ENCODE data around the gene HK3. TPM values are rescaled to one million over a fixed set of nuclear protein-coding genes. Genes with fewer than 3 reads are reported as not detected.
A peak's percentile ranks its signal among the peaks of the same experiment; 100 is the strongest.

Gene HK3
- total RNA-seq, 1 experiment from 2014 or later = not detected

DNA sequence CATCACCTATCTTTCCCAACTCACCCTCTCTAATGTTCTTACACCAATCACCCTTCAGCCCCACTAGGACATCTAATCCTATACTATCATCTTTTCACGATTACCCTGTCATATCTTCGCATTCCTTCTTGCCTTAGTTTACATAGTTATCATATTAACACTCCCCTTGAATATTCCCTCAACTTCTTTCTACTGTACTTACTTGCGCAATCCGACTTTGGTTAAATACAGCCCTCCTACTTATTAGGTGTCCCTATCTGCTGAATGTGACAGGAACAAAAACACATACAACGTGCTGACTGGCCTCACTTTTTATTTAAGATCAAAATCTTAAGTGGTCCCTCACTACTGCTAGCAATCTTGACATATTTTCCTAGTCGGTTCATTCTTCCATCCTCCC is 19.5 kb upstream of the HK3 start:
- Histone ChIP-seq H3K4me1 (replicated peaks) (peaks cover 6% of the 10 kb centered on the region; the same call in 1 of the 2 replicates), H3K27me3 (replicated peaks) (no peaks in the 10 kb centered on the region), H3K4me3 (no peak overlapping the region), H3K36me3 (peaks cover 31% of the 10 kb centered on the region), H3K27ac (no peak overlapping the region), H3K9me3 (replicated peaks) (no peaks in the 10 kb centered on the region)
- no peak for DNase-seq (ENCODE audit: low read depth in 1 of 2, low spot score in 2 of 2)

DNA sequence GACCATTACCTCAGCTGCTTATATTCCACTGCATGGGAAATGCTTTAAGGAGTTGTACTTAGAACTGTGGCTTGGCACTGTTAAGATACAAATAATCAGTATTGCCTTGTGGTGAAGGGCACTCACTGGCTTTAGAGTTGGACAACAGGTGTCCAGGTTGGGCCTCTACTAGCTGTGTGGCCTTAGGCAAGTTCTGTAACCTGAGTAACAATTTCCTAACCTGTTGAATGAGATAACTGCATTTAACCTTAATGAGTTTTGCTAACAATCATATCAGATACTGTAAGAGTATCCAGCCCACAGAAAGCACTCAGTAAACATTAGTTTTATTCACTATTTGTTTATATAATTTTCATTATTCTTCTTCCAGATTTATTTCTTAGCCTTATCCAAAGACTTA is 17.2 kb upstream of the HK3 start:
- H3K36me3 ChIP-seq = peaks cover 30% of the 10 kb centered on the region
- no peaks in the 10 kb centered on the region for H3K9me3 ChIP-seq (replicated peaks)
- H3K4me1 ChIP-seq (replicated peaks) = no peaks in the 10 kb centered on the region
- no peak overlapping the region for H3K27ac ChIP-seq
- no peaks in the 10 kb centered on the region for H3K27me3 ChIP-seq (replicated peaks)
- no peak for DNase-seq (ENCODE audit: low read depth in 1 of 2, low spot score in 2 of 2)
- no peak overlapping the region for H3K4me3 ChIP-seq

DNA sequence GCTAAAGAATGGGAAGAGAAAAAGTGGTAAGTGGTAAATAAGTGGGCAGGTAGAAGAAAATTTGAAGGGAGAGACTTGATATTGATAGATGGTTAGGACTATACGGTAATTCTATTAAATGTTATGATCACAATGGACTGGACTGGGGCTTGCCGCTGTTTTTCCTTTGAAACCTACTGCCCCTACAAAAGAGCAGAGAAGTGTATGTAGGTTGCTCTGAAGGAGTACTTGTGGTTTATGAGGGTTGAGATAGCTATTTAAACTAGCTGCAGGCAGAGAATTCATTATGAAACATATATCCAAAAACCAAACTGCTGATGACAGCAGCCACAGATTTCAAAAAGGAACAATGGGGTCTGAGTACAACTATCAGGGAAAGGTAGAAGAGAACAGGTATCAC is 16.8 kb upstream of the HK3 start:
- H3K36me3 ChIP-seq = peaks cover 28% of the 10 kb centered on the region
- no peak overlapping the region for H3K4me3 ChIP-seq
- no peaks in the 10 kb centered on the region for H3K27me3 ChIP-seq (replicated peaks)
- no peaks in the 10 kb centered on the region for H3K9me3 ChIP-seq (replicated peaks)
- H3K27ac ChIP-seq = no peak overlapping the region
- no peak for DNase-seq (ENCODE audit: low read depth in 1 of 2, low spot score in 2 of 2)
- no peaks in the 10 kb centered on the region for H3K4me1 ChIP-seq (replicated peaks)

DNA sequence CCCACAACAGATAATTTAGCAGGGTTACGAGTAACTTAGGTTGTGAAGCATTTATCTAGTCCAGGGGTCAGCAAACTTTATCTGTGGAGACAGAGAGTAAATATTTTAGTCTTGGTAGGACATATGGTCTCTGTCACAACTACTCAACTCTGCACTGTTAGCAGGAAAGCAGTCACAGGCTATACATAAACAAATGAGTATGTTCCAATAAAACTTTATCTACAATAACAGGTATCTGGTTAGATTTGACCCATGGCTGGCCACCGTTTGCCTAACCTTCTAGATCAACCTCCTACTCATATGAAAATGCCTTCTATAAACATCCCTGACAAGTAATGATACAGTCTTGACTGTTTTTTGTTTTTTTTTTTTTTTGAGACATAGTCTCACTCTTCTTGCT is 13.0 kb upstream of the HK3 start:
- Histone ChIP-seq H3K27me3 (replicated peaks) (no peaks in the 10 kb centered on the region), H3K9me3 (replicated peaks) (no peaks in the 10 kb centered on the region), H3K27ac (no peak overlapping the region), H3K36me3 (peaks cover 44% of the 10 kb centered on the region), H3K4me3 (no peak overlapping the region), H3K4me1 (replicated peaks) (no peaks in the 10 kb centered on the region)
- no peak for DNase-seq (ENCODE audit: low read depth in 1 of 2, low spot score in 2 of 2)

DNA sequence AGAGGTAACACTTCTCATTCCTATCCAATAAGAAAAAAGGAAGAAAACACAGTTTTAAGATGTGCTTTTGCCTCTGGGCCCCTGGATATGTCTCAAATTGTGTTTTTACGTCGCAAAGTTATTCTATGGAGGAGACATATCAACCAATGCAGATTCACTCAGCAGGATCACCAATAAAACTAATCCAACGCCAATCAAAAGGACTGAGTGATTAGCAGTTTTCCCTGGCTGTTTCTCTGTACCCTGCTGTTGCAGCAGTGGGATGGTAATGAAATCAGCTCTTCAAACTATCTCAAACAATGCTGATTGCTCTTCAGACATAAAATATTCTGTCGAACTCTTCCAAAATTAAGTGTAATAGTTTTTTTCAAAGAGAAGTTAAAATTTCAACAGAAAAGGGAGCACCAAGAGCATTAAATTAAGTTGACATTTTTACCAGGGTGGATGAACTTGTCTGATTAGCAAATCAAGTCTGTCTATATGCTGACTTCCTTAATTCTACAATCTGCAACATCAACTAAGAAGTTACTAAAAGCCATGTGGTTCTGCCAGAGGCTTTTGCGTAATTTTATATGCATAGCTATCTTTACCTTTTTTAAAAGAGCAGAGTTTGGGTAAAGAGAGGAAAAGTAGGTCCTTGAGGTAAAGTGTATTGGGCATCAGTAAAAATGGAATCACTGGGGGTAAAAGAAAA is 9.7 kb upstream of the HK3 start:
- Histone ChIP-seq H3K4me3 (no peak overlapping the region), H3K9me3 (replicated peaks) (no peaks in the 10 kb centered on the region), H3K27ac (no peak overlapping the region), H3K27me3 (replicated peaks) (no peaks in the 10 kb centered on the region), H3K36me3 (peaks cover 66% of the 10 kb centered on the region), H3K4me1 (replicated peaks) (no peaks in the 10 kb centered on the region)
- DNase-seq (ENCODE audit: low read depth in 1 of 2, low spot score in 2 of 2) = no peak

DNA sequence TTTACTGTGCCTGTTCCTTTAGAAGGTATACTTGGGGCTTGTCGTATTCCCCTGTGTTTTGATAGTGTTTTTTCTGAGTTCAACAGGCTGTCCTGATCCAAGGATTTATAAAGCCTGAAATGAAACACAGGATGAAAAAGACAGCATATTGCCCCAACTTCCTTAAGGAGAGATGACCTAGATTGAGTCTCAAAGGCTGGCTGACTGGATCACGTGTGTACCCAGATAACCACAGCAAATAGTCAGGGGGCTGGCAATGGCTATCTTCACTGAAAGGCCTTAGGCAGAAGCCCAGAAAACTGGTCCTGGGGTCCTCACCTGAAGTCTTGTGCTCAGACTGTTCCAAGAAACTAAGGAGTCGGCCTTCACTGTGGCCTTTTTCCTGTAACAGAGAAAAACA is 7.7 kb upstream of the HK3 start:
- H3K9me3 ChIP-seq (replicated peaks) = no peaks in the 10 kb centered on the region
- no peak overlapping the region for H3K4me3 ChIP-seq
- no peak overlapping the region for H3K27ac ChIP-seq
- no peaks in the 10 kb centered on the region for H3K27me3 ChIP-seq (replicated peaks)
- DNase-seq (ENCODE audit: low read depth in 1 of 2, low spot score in 2 of 2) = no peak
- H3K4me1 ChIP-seq (replicated peaks) = no peaks in the 10 kb centered on the region
- H3K36me3 ChIP-seq = peaks cover 84% of the 10 kb centered on the region

DNA sequence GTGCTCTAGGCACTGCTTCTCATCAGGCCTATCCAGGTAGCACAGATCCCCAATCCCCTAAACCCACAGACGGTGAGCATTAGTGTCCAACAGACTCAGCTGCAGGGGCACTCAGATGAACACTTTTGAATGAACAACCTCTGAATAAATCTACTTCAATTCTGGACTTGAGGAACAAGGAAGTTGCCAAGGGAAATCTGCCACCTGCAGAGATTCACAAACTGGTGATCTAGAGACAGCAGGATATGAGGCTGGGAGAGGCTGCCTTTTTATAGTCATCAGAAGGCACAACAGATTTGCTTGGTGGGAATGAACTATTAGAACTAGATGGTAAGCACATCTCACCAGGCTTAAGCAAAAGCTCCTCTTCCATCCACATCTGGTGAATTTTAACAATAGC is 7.0 kb upstream of the HK3 start:
- no peaks in the 10 kb centered on the region for H3K4me1 ChIP-seq (replicated peaks)
- DNase-seq (ENCODE audit: low read depth in 1 of 2, low spot score in 2 of 2) = no peak
- H3K9me3 ChIP-seq (replicated peaks) = no peaks in the 10 kb centered on the region
- peaks cover 80% of the 10 kb centered on the region for H3K36me3 ChIP-seq
- no peak overlapping the region for H3K27ac ChIP-seq
- H3K4me3 ChIP-seq = no peak overlapping the region
- no peaks in the 10 kb centered on the region for H3K27me3 ChIP-seq (replicated peaks)

DNA sequence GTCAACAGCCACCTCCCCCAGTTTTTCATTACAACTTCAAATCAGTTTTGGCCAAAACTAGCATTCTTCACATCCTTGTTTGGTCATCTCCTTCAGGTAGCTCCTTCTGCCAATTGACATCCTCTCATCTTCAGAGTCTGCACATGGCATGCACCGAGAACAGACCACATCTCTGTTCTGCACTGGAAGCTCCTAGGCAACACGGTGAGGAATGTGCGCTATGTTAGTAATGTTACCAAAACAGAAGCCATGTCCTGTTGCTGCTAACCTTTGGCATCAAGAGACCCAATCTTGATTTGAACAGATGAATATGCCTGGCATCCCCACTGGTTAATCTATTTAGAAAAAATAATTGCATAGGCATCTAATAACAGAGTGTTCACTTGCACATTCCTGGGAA is 5.1 kb upstream of the HK3 start:
- no peak for DNase-seq (ENCODE audit: low read depth in 1 of 2, low spot score in 2 of 2)
- Histone ChIP-seq H3K36me3 (peaks cover 71% of the 10 kb centered on the region), H3K9me3 (replicated peaks) (no peaks in the 10 kb centered on the region), H3K27me3 (replicated peaks) (no peaks in the 10 kb centered on the region), H3K4me3 (no peak overlapping the region), H3K27ac (no peak overlapping the region), H3K4me1 (replicated peaks) (no peaks in the 10 kb centered on the region)

DNA sequence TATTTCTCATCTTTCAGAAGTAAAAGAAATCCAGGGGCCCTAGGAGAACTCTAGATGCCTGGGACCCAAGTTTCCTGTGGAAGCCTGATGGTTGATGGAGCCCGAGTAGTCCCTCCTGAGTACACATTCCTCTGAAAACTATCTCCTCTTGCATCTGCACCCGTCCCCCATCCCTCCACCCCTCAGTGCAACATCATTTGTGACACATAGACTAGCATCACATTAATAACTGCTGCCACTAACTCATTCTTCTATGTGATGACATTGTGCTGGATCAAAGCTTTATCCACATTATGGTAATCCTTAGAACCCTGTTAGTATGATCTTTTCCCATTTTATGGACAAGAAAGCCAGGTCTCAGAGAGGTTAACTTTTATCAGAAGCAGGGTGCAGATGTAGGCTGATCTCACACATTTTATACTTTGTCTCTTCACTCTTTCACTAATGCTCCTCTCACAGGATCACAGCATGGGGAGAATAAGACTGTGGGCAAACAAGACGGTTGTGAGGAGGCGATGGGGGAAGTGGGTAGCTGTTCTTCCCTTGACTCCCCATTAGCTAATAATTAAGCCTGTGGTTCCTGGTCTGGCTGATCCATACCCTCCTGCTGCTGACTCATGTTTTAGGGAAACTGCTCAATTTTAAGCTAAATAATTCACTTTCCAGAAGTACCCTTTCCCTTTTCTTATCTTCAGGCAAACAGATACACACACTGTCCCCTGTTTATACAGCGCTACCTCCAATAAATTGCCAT is 3.9 kb upstream of the HK3 start:
- no peak overlapping the region for H3K4me3 ChIP-seq
- H3K36me3 ChIP-seq = peaks cover 62% of the 10 kb centered on the region
- no peaks in the 10 kb centered on the region for H3K9me3 ChIP-seq (replicated peaks)
- DNase-seq (ENCODE audit: low read depth in 1 of 2, low spot score in 2 of 2) = no peak
- H3K27me3 ChIP-seq (replicated peaks) = no peaks in the 10 kb centered on the region
- no peak overlapping the region for H3K27ac ChIP-seq
- no peaks in the 10 kb centered on the region for H3K4me1 ChIP-seq (replicated peaks)

DNA sequence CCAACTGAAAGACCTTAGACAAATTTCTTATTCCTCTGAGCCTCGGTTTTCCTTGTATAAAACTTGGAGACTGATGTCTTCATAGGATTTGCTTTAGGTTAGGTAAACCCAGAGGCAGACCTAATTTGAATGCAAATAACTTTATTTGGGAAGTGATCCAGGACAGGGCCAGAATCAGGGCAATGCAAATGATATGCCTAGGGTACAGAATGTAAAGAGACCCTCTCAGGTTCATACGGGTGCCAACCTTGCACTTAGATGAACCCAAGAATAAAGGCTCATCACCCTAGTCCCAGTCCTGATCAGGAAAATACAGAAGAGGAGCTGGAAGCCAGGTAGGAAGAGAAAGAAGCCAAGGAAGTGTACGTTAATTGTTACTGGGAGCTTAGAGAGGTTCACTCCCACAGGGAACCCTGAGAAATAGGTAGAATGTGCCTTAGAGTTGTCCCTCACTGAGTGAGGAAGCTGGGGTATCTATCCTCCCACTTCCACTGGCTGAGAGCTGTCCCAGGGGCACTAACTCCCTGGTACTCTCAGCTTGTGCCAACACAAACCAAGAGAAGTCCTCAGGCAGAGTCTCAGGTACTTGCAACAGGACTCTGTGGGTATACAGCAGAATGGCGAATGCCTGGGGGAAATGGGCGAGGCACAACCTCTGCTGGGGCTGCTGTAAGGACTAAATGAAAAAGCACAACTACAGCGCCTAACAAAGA is 3.1 kb upstream of the HK3 start:
- Histone ChIP-seq H3K4me3 (no peak overlapping the region), H3K36me3 (peaks cover 53% of the 10 kb centered on the region), H3K27me3 (replicated peaks) (no peaks in the 10 kb centered on the region), H3K9me3 (replicated peaks) (no peaks in the 10 kb centered on the region), H3K4me1 (replicated peaks) (no peaks in the 10 kb centered on the region), H3K27ac (no peak overlapping the region)
- DNase-seq (ENCODE audit: low read depth in 1 of 2, low spot score in 2 of 2) = no peak

DNA sequence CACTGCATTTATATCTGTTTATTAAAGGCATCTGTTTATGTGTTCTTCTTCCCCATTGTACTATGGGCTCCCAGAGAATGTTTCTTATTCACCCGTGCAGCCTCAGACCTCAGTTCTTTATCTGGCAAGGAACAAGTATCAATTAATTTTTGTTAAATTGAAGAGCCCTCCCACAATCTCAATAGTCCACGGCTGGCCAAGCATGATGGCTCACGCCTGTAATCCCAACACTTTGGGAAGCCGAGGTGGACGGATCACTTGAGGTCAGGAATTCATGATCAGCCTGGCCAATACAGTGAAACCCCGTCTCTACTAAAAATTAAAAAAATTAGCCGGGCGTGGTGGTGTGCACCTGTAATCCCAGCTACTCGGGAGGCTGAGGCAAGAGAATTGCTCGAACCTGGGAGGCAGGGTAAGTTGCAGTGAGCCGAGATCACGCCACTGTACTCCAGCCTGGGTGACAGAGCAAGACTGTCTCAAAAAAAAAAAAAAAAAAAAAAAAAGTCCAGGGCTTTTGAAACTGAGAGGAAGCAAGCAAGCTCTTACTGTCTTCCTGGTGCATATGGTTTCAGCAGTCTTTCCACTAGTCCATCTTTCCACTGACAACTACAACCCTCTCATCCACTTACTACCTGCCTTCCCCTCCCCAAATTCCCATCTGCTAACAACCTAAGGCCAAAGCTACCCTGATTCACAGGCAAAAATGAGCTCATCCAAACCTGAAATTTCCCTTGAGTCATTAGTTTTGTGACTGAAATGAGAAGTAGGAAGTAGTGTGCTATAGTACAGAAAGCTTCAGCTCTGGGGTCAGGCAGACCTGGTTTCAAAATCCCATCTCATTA is 2.3 kb upstream of the HK3 start:
- peaks cover 45% of the 10 kb centered on the region for H3K36me3 ChIP-seq
- H3K27ac ChIP-seq = no peak overlapping the region
- H3K27me3 ChIP-seq (replicated peaks) = no peaks in the 10 kb centered on the region; the same call in 1 of the 2 replicates
- no peak overlapping the region for H3K4me3 ChIP-seq
- no peaks in the 10 kb centered on the region for H3K9me3 ChIP-seq (replicated peaks)
- no peaks in the 10 kb centered on the region for H3K4me1 ChIP-seq (replicated peaks)
- DNase-seq (ENCODE audit: low read depth in 1 of 2, low spot score in 2 of 2) = peak in 1 of 2 experiments; percentile 36

DNA sequence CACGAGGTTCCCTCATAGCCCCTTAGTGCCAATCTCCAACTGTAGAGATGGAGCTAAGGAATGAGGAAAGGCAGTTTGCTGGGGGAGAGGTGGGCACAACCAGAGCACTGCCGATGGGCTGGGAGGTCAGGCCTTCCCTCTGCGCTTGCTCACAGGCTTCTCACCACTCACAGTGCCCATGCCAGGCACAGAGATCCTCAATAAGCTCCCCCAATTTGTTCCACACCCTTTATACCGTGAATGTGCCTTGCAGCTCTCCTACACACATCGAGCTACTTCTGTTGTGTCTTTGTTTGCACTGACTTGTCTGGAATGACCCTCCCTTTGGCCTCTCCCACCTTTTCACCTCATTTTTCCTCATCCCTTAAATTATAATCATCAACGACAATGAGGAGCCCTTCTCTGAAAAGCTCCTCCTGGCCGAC is 1.6 kb upstream of the HK3 start:
- peaks cover 39% of the 10 kb centered on the region for H3K36me3 ChIP-seq
- no peak for DNase-seq (ENCODE audit: low read depth in 1 of 2, low spot score in 2 of 2)
- no peaks in the 10 kb centered on the region; the same call in 1 of the 2 replicates for H3K27me3 ChIP-seq (replicated peaks)
- no peak overlapping the region for H3K4me3 ChIP-seq
- H3K27ac ChIP-seq = no peak overlapping the region
- no peaks in the 10 kb centered on the region for H3K4me1 ChIP-seq (replicated peaks)
- no peaks in the 10 kb centered on the region for H3K9me3 ChIP-seq (replicated peaks)

DNA sequence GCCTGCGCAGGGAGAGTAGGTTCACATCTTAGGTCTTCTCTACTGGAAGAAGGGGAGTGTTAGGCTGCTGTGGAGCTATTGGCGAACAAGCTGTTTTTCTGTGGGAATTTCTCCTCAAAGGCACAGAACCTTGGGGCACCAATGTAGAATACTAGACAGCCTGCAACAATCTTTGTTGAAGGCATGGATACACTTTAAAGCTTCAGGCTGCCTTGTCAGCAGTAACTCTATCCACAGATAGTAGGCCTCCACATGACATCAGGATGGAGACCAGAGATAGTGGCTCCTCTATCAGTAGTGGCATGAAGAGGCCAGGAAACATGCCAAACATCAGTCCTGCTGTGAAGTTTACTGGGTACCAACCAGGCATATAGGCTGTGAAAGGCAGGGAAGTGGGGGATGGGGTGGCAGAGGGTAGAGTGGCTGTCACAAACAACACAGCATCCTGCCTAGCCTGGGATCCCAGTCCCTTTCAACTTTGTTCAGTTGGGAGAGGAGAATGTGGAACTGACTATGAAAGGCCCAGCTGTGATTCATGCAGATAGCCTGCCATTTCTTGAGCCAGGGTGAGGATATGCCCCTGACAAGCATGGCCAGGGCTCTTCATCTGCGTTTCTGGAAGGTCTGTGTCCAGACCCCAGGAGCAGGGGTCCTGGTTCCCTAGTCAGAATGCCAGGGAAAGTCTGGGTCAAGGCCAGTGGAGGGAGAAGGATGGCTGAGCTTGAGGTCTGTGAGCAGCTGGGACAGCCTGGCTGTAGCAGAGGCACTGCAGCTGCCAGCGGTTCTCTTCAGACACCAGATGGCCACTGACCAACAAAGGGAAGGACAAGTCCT is 1.0 kb upstream of the HK3 start:
- H3K27me3 ChIP-seq (replicated peaks) = no peaks in the 10 kb centered on the region; the same call in 1 of the 2 replicates
- no peaks in the 10 kb centered on the region for H3K9me3 ChIP-seq (replicated peaks)
- H3K36me3 ChIP-seq = peaks cover 32% of the 10 kb centered on the region
- H3K4me3 ChIP-seq = no peak overlapping the region
- no peak overlapping the region for H3K27ac ChIP-seq
- peak in 1 of 2 experiments; percentile 44 for DNase-seq (ENCODE audit: low read depth in 1 of 2, low spot score in 2 of 2)
- no peaks in the 10 kb centered on the region for H3K4me1 ChIP-seq (replicated peaks)
